MCF 10A (cell line): ENCODE data around the gene GALNS. TPM values are rescaled to one million over a fixed set of nuclear protein-coding genes. Genes with fewer than 3 reads are reported as not detected.

Source experiments
- BruUV-seq: library from RNA; stranded (reverse); fragments of 400-500 nt; replicated peaks from 2 replicates; lab custom pipeline; 2021; lab: Mats Ljungman, UMichigan
- CTCF ChIA-PET: fragments of 300-600 bp; sonication (Branson Sonifier 250); formaldehyde crosslinking; extraction: SDS; loops from one replicate; lab custom pipeline; 2021; ENCODE audit warnings: antibody characterized with exemption, inconsistent platforms; lab: Yijun Ruan, JAX
- POLR2A ChIA-PET: fragments of 300-600, 350-650 bp; sonication (Branson Sonifier 250); formaldehyde crosslinking; extraction: SDS; loops from one replicate; lab custom pipeline; 2020; ENCODE audit warnings: antibody characterized with exemption, inconsistent platforms; lab: Yijun Ruan, JAX
- DNase-seq: peaks from one replicate; pipeline ENCODE4 v3.0.0-alpha.2; 2018; ENCODE audit not compliant: unreplicated experiment
- H3K27ac Mint-ChIP-seq: one replicate; pipeline ENCODE4 v1.8.0; 2022; ENCODE audit warnings: mild to moderate bottlenecking, low read depth, mixed read lengths; ENCODE audit not compliant: unreplicated experiment
- H3K27me3 Mint-ChIP-seq: one replicate; pipeline ENCODE4 v1.8.0; 2022; ENCODE audit warnings: mixed read lengths; ENCODE audit not compliant: insufficient read depth, unreplicated experiment
- H3K36me3 Mint-ChIP-seq: one replicate; pipeline ENCODE4 v1.8.0; 2022; ENCODE audit warnings: mild to moderate bottlenecking, moderate library complexity, mixed read lengths; ENCODE audit not compliant: insufficient read depth, unreplicated experiment
- H3K4me1 Mint-ChIP-seq: one replicate; pipeline ENCODE4 v1.8.0; 2022; ENCODE audit warnings: mixed read lengths; ENCODE audit not compliant: insufficient read depth, unreplicated experiment
- H3K4me3 Mint-ChIP-seq: one replicate; pipeline ENCODE4 v1.8.0; 2022; ENCODE audit warnings: mild to moderate bottlenecking, moderate library complexity, mixed read lengths; ENCODE audit not compliant: unreplicated experiment
- H3K9me3 Mint-ChIP-seq: one replicate; pipeline ENCODE4 v1.8.0; 2022; ENCODE audit warnings: mixed read lengths; ENCODE audit not compliant: unreplicated experiment
- CTCF ChIP-seq: fragments of 200-600 bp; IDR thresholded peaks from one replicate; pipeline ENCODE4 v1.8.0; 2022; ENCODE audit warnings: antibody characterized with exemption, mild to moderate bottlenecking; ENCODE audit not compliant: unreplicated experiment
- intact Hi-C: fragments of 100-400 bp; cut with micrococcal nuclease; formaldehyde crosslinking; loops from 2 replicates; pipeline ENCODE4 v1.14.1; 2022
- total RNA-seq: library from RNA; stranded (reverse); gene quantifications from 2 replicates; pipeline ENCODE4 v1.2.3, GENCODE V29; 2022

Gene GALNS
- total RNA-seq, 1 experiment from 2014 or later: 26.0 TPM

GRCh38 chr16:88820385-88821025 lies 36.2 kb downstream of the GALNS start:
- H3K4me1 Mint-ChIP-seq: no peaks in the 10 kb centered on the region
- H3K36me3 Mint-ChIP-seq: peaks cover 19% of the 10 kb centered on the region
- no TSS peak for BruUV-seq
- H3K4me3 Mint-ChIP-seq: no peak overlapping the region
- ChIA-PET POLR2A (interaction anchor here (0.7 to 2.2 kb wide), 2 partner anchors 8 to 17 kb away, joined by 3 to 6 read pairs; partner anchors contain the start of genes APRT and CDT1), CTCF (interaction anchor here (0.6 to 0.8 kb wide), 2 partner anchors 84 to 141 kb away, joined by 3 read pairs; no protein-coding TSS in a partner anchor)
- intact Hi-C loops: no loop called here
- no peaks in the 10 kb centered on the region for H3K9me3 Mint-ChIP-seq
- no peak for TF ChIP-seq CTCF
- DNase-seq: no peak
- no peak overlapping the region for H3K27ac Mint-ChIP-seq
- no peaks in the 10 kb centered on the region for H3K27me3 Mint-ChIP-seq

- no peak overlapping the region for H3K4me3 Mint-ChIP-seq
- intact Hi-C loops: no loop called here
- no peaks in the 10 kb centered on the region for H3K4me1 Mint-ChIP-seq
- no peak overlapping the region for H3K27ac Mint-ChIP-seq
- no TSS peak for BruUV-seq
- CTCF ChIA-PET: interaction anchor here (0.6 to 1.3 kb wide), 3 partner anchors 9 to 177 kb away, joined by 3 read pairs; partner anchors contain the start of genes GALNS and TRAPPC2L
- no peaks in the 10 kb centered on the region for H3K27me3 Mint-ChIP-seq
- POLR2A ChIA-PET: interaction anchor here (1.2 kb wide), 1 partner anchor 38 kb away, joined by 3 read pairs; the partner anchor contains the start of genes GALNS and TRAPPC2L
- TF ChIP-seq CTCF: no peak
- peaks cover 12% of the 10 kb centered on the region for H3K36me3 Mint-ChIP-seq
- DNase-seq: no peak
- no peaks in the 10 kb centered on the region for H3K9me3 Mint-ChIP-seq
Measured at GRCh38 chr16:88819126-88819525, 37.6 kb downstream of the GALNS start.

DNA sequence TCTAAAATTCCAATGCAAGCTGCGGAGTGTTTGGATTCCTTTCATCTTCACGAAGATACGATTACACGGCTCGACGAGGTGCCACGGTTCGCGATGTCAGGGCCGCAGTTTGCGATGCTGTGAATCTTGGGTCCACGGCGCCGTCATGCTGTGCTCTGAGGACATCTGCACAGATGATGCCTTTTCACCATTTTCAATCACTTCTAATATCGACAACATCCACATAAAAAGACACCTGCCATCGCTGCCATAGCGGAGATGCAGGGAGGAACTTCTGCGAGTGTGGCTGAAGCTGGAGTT lies 38.2 kb downstream of the GALNS start:
- Mint-ChIP-seq H3K27ac (no peak overlapping the region), H3K4me3 (no peak overlapping the region), H3K9me3 (no peaks in the 10 kb centered on the region), H3K27me3 (no peaks in the 10 kb centered on the region), H3K4me1 (no peaks in the 10 kb centered on the region), H3K36me3 (peaks cover 9% of the 10 kb centered on the region)
- ChIA-PET POLR2A (interaction anchor here (1.5 kb wide), 1 partner anchor 8 kb away, joined by 5 read pairs; no protein-coding TSS in a partner anchor), CTCF (interaction anchor here (0.6 to 1.3 kb wide), 3 partner anchors 9 to 178 kb away, joined by 3 read pairs; partner anchors contain the start of genes GALNS and TRAPPC2L)
- TF ChIP-seq CTCF: no peak
- intact Hi-C loops: no loop called here
- no TSS peak for BruUV-seq
- DNase-seq: no peak

DNA sequence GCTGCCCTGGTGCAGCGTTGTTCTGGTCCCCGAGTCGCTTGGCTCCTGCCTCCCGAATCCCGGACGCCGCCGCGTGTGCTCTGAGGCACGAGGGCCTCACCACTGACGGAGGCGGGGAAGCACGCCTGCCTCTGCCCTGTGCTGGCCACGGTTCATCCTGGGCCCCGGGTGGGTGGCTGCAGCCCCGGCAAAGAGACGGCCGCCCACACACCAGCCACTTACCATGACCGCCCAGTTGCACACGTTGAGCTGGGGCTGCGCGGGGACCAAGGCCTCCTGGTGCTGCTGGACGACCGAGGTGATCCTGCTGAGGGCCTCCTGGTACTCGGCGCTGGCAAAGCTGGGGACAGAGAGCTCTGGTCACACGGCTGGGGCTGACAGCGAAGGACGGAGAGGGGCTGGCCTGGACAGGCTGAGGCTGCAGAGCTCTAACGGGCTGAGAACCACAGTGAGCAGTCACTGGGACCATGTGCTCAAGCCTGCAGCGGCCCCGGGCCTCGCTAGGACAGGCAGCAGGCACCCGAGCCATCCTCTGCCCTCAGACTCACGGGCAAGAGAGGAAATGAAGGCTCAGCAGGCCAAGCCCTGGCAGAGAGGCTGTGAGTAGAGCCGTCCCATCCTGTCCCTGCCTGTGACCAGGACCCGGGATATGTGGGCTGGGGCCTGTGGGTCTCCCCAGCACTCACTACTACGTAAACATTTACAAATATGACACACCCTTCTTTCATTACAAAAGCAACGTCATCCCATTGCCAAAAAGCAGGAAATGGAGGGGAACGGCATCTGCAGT lies 38.8 kb downstream of the GALNS start:
- BruUV-seq: no TSS peak
- peaks cover 9% of the 10 kb centered on the region for H3K36me3 Mint-ChIP-seq
- intact Hi-C loops: no loop called here
- no peaks in the 10 kb centered on the region for H3K27me3 Mint-ChIP-seq
- ChIA-PET CTCF (interaction anchor here (1.3 kb wide), 1 partner anchor 10 kb away, joined by 3 read pairs; no protein-coding TSS in a partner anchor), POLR2A (interaction anchor here (1.5 kb wide), 1 partner anchor 8 kb away, joined by 5 read pairs; no protein-coding TSS in a partner anchor)
- H3K4me3 Mint-ChIP-seq: no peak overlapping the region
- DNase-seq: no peak
- no peaks in the 10 kb centered on the region for H3K4me1 Mint-ChIP-seq
- no peak overlapping the region for H3K27ac Mint-ChIP-seq
- no peaks in the 10 kb centered on the region for H3K9me3 Mint-ChIP-seq
- TF ChIP-seq CTCF: no peak
